ENCODE measurements around the gene AUP1. TPM values are rescaled to one million over a fixed set of nuclear protein-coding genes. Genes with fewer than 3 reads are reported as not detected.

The AUP1 gene
- total and polyA plus RNA-seq, 10 of the 15 experiments (the other 5 are each of a cell fraction or from before 2014, with no cell fraction given) = 39.1 to 215 (median 138) TPM

- WGBS (ENCODE audit: insufficient coverage, insufficient replicate concordance, low lambda C conversion rate, missing lambda C conversion rate) = 1% methylated on average over 56 of the region's 56 CpGs
- TF ChIP-seq CTCF (IDR thresholded peaks at IDR 0.05 in 2 of 3, conservative IDR thresholded peaks at IDR 0.05 in 1 of 3; ENCODE audit: control insufficient read depth in 2 of 3, extremely low read depth in 1 of 3, insufficient read depth in 1 of 3, low read depth in 3 of 3, low read length in 3 of 3) (peak; percentile 64 to 75 (median 71)), SUZ12 (IDR thresholded peaks at IDR 0.05; ENCODE audit: unreplicated experiment) (no peak), CBX5 (IDR thresholded peaks at IDR 0.05; ENCODE audit: low read depth) (no peak), HDGF (IDR thresholded peaks at IDR 0.05) (peak; percentile 91), WRNIP1 (IDR thresholded peaks at IDR 0.05; ENCODE audit: borderline replicate concordance, low read depth, low read length) (no peak), ZSCAN29 (IDR thresholded peaks at IDR 0.05) (no peak), MYB (IDR thresholded peaks at IDR 0.05; ENCODE audit: borderline replicate concordance, low read depth, low read length) (no peak), ZBTB4 (CRISPR knock-in tag; IDR thresholded peaks at IDR 0.05) (no peak), MEF2B (IDR thresholded peaks at IDR 0.05; ENCODE audit: partially characterized antibody, poor library complexity, severe bottlenecking) (peak; percentile 98)
- TF ChIP-seq, protein P1, sequence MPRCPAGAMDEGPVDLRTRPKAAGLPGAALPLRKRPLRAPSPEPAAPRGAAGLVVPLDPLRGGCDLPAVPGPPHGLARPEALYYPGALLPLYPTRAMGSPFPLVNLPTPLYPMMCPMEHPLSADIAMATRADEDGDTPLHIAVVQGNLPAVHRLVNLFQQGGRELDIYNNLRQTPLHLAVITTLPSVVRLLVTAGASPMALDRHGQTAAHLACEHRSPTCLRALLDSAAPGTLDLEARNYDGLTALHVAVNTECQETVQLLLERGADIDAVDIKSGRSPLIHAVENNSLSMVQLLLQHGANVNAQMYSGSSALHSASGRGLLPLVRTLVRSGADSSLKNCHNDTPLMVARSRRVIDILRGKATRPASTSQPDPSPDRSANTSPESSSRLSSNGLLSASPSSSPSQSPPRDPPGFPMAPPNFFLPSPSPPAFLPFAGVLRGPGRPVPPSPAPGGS (IDR thresholded peaks at IDR 0.05; ENCODE audit: borderline replicate concordance, insufficient read depth, low read depth, low read length, poor library complexity, severe bottlenecking) = no peak
- TF ChIP-seq, protein P2, sequence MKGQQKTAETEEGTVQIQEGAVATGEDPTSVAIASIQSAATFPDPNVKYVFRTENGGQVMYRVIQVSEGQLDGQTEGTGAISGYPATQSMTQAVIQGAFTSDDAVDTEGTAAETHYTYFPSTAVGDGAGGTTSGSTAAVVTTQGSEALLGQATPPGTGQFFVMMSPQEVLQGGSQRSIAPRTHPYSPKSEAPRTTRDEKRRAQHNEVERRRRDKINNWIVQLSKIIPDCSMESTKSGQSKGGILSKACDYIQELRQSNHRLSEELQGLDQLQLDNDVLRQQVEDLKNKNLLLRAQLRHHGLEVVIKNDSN (IDR thresholded peaks at IDR 0.05; ENCODE audit: borderline replicate concordance, extremely low read length, insufficient read depth, low read depth, low read length) = peak; percentile 79
Measured at GRCh38 chr2:74507145-74507925, 22.2 kb downstream of the AUP1 start, which contains the start of gene PCGF1. Gene PCGF1, minus strand, starts transcription at chr2:74507695. Its CDS starts 27 bp downstream, at chr2:74507668.

More at GRCh38 chr2:74507145-74507925, 22.2 kb downstream of the AUP1 start, which contains the start of gene PCGF1:
- peaks cover 12% of the 10 kb centered on the region for H3K79me2 ChIP-seq (ENCODE audit: control insufficient read depth, insufficient read depth, low read length)
- in situ Hi-C loops (cut with MboI) = no loop called here
- H3K4me2 ChIP-seq (ENCODE audit: control insufficient read depth, insufficient read depth) = peak within 1 kb of the TSS; percentile 95
- DNase-seq (ENCODE audit: low read depth, low spot score) = peak; percentile 95
- H2AFZ ChIP-seq (ENCODE audit: control insufficient read depth, low read depth, low read length) = peak within 1 kb of the TSS; percentile 100
- peak within 1 kb of the TSS; percentile 93 for H3K9ac ChIP-seq (ENCODE audit: control insufficient read depth, insufficient read depth, low read length)
- ChIA-PET SMC1A (ENCODE audit: uncharacterized antibody, unreplicated experiment) (interaction anchor here (0.7 to 5.2 kb wide), 8 partner anchors 15 to 79 kb away, joined by 3 to 71 read pairs (median 4); partner anchors contain the start of genes AUP1, DQX1 and HTRA2), CTCF (interaction anchor here (0.6 to 13.9 kb wide), 10 partner anchors 12 to 79 kb away, joined by 3 to 231 read pairs (median 4); partner anchors contain the start of genes AUP1, CCDC142, DQX1 and HTRA2), POLR2A (interaction anchor here (0.7 to 5.8 kb wide), 13 partner anchors 15 to 111 kb away, joined by 3 to 33 read pairs (median 4); partner anchors contain the start of genes AUP1, DQX1, HTRA2 and TTC31), RAD21 (ENCODE audit: unreplicated experiment) (interaction anchor here (0.7 to 5.5 kb wide), 8 partner anchors 24 to 84 kb away, joined by 3 to 61 read pairs (median 4); partner anchors contain the start of genes AUP1, HTRA2 and WBP1)
- intact Hi-C loops (cut with micrococcal nuclease; ENCODE audit: unreplicated experiment) = loop anchor here (1.0 kb wide), 2 partner anchors 22 to 80 kb away; partner anchors contain the start of genes AUP1 and HTRA2
- no peaks in the 10 kb centered on the region for H3K9me3 ChIP-seq (replicated peaks; ENCODE audit: control insufficient read depth, insufficient read depth, low read length)
- no peaks in the 10 kb centered on the region for H4K20me1 ChIP-seq (ENCODE audit: control insufficient read depth, insufficient read depth)
- peak; percentile 97 for FAIRE-seq
- peak; percentile 89 for ATAC-seq
- peaks cover 0 to 7% of the 10 kb centered on the region in 2 experiments; a peak in 1 of 4 replicates for H3K36me3 ChIP-seq (ENCODE audit: control insufficient read depth in 2 of 2, insufficient read depth in 2 of 2, low read length in 1 of 2)
- peaks cover 0 to under 1% of the 10 kb centered on the region in 2 experiments; a peak in 1 of 4 replicates for H3K27me3 ChIP-seq (replicated peaks in 1 of 2; ENCODE audit: control insufficient read depth in 2 of 2, insufficient read depth in 2 of 2, low read length in 1 of 2)
- H3K4me3 ChIP-seq = peak within 1 kb of the TSS; percentile 98
- BruUV-seq (replicated peaks) = no TSS peak
- peak within 1 kb of the TSS; percentile 97 for H3K27ac ChIP-seq (ENCODE audit: control insufficient read depth, insufficient read depth)
- peaks cover 27% of the 10 kb centered on the region for H3K4me1 ChIP-seq (ENCODE audit: control insufficient read depth, insufficient read depth, low read length)

All from GM12878 (cell line).